A549 (cell line): ENCODE data around the gene NHERF1. TPM values are rescaled to one million over a fixed set of nuclear protein-coding genes. Genes with fewer than 3 reads are reported as not detected.

Source experiments
- ATAC-seq, 2 experiments: fragments of 200-7000 bp in 1 of 2; fragments of >200 bp in 1 of 2; cut with Nextera tagmentation in 1 of 2; cut with Tn5 transposase in 1 of 2; 3 replicates each; pipeline versions ENCODE4 v1.8.0 to v1.9.1; 2018 to 2020; ENCODE audit warnings: mild to moderate bottlenecking in 1 of 2, moderate library complexity in 1 of 2
- CTCF ChIA-PET: fragments of 300-600 bp; sonication (Branson Sonifier 250); formaldehyde crosslinking; extraction: SDS; loops from one replicate; lab custom pipeline; 2021; ENCODE audit warnings: antibody characterized with exemption, inconsistent platforms; lab: Yijun Ruan, JAX
- POLR2A ChIA-PET: fragments of 350-600 bp; formaldehyde crosslinking; extraction: SDS; loops from one replicate; lab custom pipeline; 2021; ENCODE audit warnings: antibody characterized with exemption, inconsistent platforms; lab: Yijun Ruan, JAX
- DNase-seq, 2 experiments: peaks; one replicate each; pipeline versions ENCODE4 v3.0.0 to v3.0.0-alpha.2; 2011 to 2016; ENCODE audit warnings: low read depth in 1 of 2, low spot score in 1 of 2
- FAIRE-seq: peaks from 2 replicates; lab custom pipeline; 2011; peaks lifted over from hg19 to GRCh38; lab: Jason Lieb, UNC
- H3K27ac ChIP-seq, 2 experiments: fragments of >200 bp; sonication (Bioruptor Twin); formaldehyde crosslinking; 3 replicates each; pipeline ENCODE4 v1.5.1; 2016 to 2017
- H3K4me1 ChIP-seq: fragments of >200 bp; sonication (Bioruptor Twin); formaldehyde crosslinking; 3 replicates; pipeline ENCODE4 v1.6.1; 2016
- H3K4me2 ChIP-seq: fragments of >200 bp; sonication (Bioruptor Twin); formaldehyde crosslinking; 3 replicates; pipeline ENCODE4 v1.6.1; 2016
- H3K4me3 ChIP-seq: fragments of >200 bp; sonication (Bioruptor Twin); formaldehyde crosslinking; 3 replicates; pipeline ENCODE4 v1.5.1; 2016
- H3K9me3 ChIP-seq: fragments of >200 bp; sonication (Bioruptor Twin); formaldehyde crosslinking; 3 replicates; pipeline ENCODE4 v1.6.1; 2016
- CHD2 ChIP-seq: fragments of 150-350 bp; IDR thresholded peaks from 2 replicates; pipeline ENCODE4 v1.6.1; 2014; ENCODE audit warnings: low read length; ENCODE audit not compliant: partially characterized antibody
- EHMT2 ChIP-seq: fragments of 200-600 bp; sonication (generic); IDR thresholded peaks from 2 replicates; pipeline ENCODE4 v1.6.1; 2016; ENCODE audit warnings: antibody characterized with exemption, low read depth, mild to moderate bottlenecking, moderate library complexity
- GATA3 ChIP-seq: IDR thresholded peaks from 2 replicates; pipeline ENCODE4 v1.6.1; 2012; ENCODE audit warnings: borderline replicate concordance
- HDAC2 ChIP-seq: fragments of 200-600 bp; sonication (generic); IDR thresholded peaks from 2 replicates; pipeline ENCODE4 v1.6.1; 2016
- HEYL ChIP-seq: fragments of 250-450 bp; sonication (Bioruptor Pico); IDR thresholded peaks from 2 replicates; pipeline ENCODE4 v1.8.0; 2021; ENCODE audit warnings: mild to moderate bottlenecking, moderate library complexity
- HOXA7 ChIP-seq: fragments of 250-450 bp; sonication (Bioruptor Pico); IDR thresholded peaks from 2 replicates; pipeline ENCODE4 v1.5.0; 2020; ENCODE audit warnings: mild to moderate bottlenecking, moderate library complexity
- JUN ChIP-seq, 2 experiments: fragments of >200 bp; sonication (Bioruptor Twin); formaldehyde crosslinking; IDR thresholded peaks; 2 replicates in 1 of 2; 3 replicates in 1 of 2; pipeline ENCODE4 v1.6.1; 2016 to 2017
- KDM5A ChIP-seq: fragments of 200-600 bp; sonication (generic); IDR thresholded peaks from 2 replicates; pipeline ENCODE4 v1.6.1; 2016; ENCODE audit warnings: antibody characterized with exemption, mild to moderate bottlenecking
- MAFK ChIP-seq: fragments of 450-650 bp; IDR thresholded peaks from 2 replicates; pipeline ENCODE4 v1.6.1; 2014; ENCODE audit not compliant: partially characterized antibody
- MAZ ChIP-seq: fragments of 150-350 bp; IDR thresholded peaks from 2 replicates; pipeline ENCODE4 v1.6.1; 2014; ENCODE audit warnings: antibody characterized with exemption, low read depth, low read length, borderline replicate concordance
- NPAS2 ChIP-seq: fragments of 250-450 bp; sonication (Bioruptor Pico); IDR thresholded peaks from 2 replicates; pipeline ENCODE4 v1.8.0; 2022; ENCODE audit warnings: mild to moderate bottlenecking, moderate library complexity, borderline replicate concordance
- POLR2AphosphoS2 ChIP-seq: conservative IDR thresholded peaks from 2 replicates; pipeline ENCODE4 v1.6.1; 2012; ENCODE audit warnings: low read length, improper control_type of control experiment, inconsistent platforms
- RAD21 ChIP-seq, 2 experiments: fragments of >200 bp in 1 of 2; sonication (Bioruptor Twin) in 1 of 2; formaldehyde crosslinking in 1 of 2; IDR thresholded peaks in 1 of 2; conservative IDR thresholded peaks in 1 of 2; 2 replicates in 1 of 2; 3 replicates in 1 of 2; pipeline ENCODE4 v1.6.1; 2012 to 2018; ENCODE audit warnings: inconsistent platforms in 1 of 2
- RFX5 ChIP-seq: fragments of 450-650 bp; IDR thresholded peaks from 2 replicates; pipeline ENCODE4 v1.7.1; 2014; ENCODE audit warnings: antibody characterized with exemption, mild to moderate bottlenecking, moderate library complexity
- RNF2 ChIP-seq: fragments of 200-600 bp; sonication (generic); IDR thresholded peaks from 2 replicates; pipeline ENCODE4 v1.6.1; 2016; ENCODE audit warnings: low read depth, mild to moderate bottlenecking, antibody characterized with exemption, moderate library complexity, borderline replicate concordance
- TFCP2L1 ChIP-seq: fragments of 250-450 bp; sonication (Bioruptor Pico); IDR thresholded peaks from 2 replicates; pipeline ENCODE4 v1.5.0; 2021; ENCODE audit warnings: mild to moderate bottlenecking
- ZSCAN20 ChIP-seq: fragments of 250-450 bp; sonication (Bioruptor Pico); IDR thresholded peaks from 2 replicates; pipeline ENCODE4 v1.8.0; 2022; ENCODE audit warnings: mild to moderate bottlenecking, moderate library complexity
- WGBS: methylation state at CpG from one replicate; pipeline ENCODE4 v1.1.6; 2017; ENCODE audit errors: missing lambda C conversion rate; 5-methylcytosine and 5-hydroxymethylcytosine counted together
- polyA plus RNA-seq, 4 experiments: library from polyadenylated mRNA; depleted of rRNA in 3 of 4; stranded (reverse); fragments of >200 nt; fragmentation: RNase III in 1 of 4; extraction: RNeasy Plus Mini Kit Qiagen cat#74134 plus additional on column Dnase treatment in 1 of 4; gene quantifications; 2 replicates in 3 of 4; 3 replicates in 1 of 4; pipeline ENCODE4 v1.2.3, GENCODE V29; 2011 to 2017
- TF ChIP-seq, protein P1 (sequence below): fragments of 450-650 bp; IDR thresholded peaks from 2 replicates; pipeline ENCODE4 v1.6.1; 2014; ENCODE audit warnings: antibody characterized with exemption
- TF ChIP-seq, protein P2 (sequence below): fragments of >200 bp; sonication (Bioruptor Twin); formaldehyde crosslinking; IDR thresholded peaks from 3 replicates; pipeline ENCODE4 v1.5.1; 2016
- TF ChIP-seq, protein P3 (sequence below): fragments of 250-450 bp; sonication (Bioruptor Pico); IDR thresholded peaks from 2 replicates; pipeline ENCODE4 v1.5.0; 2021; ENCODE audit warnings: mild to moderate bottlenecking, moderate library complexity, borderline replicate concordance
- TF ChIP-seq, protein P4 (sequence below): fragments of 150-350 bp; IDR thresholded peaks from 2 replicates; pipeline ENCODE4 v1.6.1; 2014; ENCODE audit warnings: low read depth, mild to moderate bottlenecking, low read length

Gene NHERF1
- polyA plus RNA-seq, 2 of the 4 experiments (the other 2 are of a cell fraction): 41.5 to 51.5 TPM

DNA sequence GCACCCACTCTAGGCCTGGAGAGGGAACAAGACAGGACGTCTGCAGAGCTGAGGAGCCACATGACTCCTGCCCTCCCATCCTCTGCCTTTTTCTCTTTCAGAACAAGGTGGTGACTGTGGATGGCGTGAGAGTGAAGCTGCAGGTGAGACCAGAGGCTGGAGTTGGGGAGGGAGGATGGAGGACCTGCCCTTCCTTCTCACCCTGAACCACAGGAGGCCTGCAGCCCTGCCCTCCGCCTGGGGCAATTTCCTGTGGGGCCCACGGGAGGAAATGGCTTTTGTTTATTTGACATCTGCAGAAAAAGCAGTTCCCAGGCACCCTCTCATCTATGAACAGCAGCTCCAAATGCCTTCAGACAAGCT, 6.3 kb upstream of the NHERF1 start (continued):
- TF ChIP-seq ZSCAN20 (CRISPR knock-in tag) (no peak), POLR2AphosphoS2 (no peak)

DNA sequence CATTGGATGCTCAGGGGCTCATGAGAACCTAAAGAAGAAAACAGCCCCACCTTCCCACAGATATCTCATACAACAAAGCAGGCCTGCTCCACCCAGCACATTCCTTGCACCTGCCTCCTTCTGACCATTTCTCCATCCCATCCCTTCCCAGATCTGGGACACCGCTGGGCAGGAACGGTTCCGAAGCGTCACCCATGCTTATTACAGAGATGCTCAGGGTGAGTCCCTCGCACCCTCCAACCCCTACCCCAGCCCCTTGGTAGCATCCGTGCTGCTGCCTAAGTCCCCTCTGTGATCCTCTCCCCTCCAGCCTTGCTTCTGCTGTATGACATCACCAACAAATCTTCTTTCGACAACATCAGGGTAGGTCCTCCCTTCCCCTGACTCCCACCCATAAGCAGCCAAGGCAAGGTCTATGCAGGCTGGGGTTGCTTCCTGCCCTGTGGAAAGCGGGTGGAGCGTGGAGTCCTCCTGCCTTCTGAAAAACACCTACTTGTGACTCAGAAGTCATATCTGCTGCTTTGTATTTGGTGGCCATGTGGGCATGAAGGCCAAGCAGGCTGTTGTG, 5.4 kb upstream of the NHERF1 start:
- H3K27ac ChIP-seq: no peak overlapping the region
- no peak overlapping the region for H3K4me3 ChIP-seq
- H3K4me2 ChIP-seq: no peak overlapping the region
- peaks cover 25% of the 10 kb centered on the region for H3K4me1 ChIP-seq
- no peak for FAIRE-seq
- ATAC-seq: no peak
- WGBS: 88% methylated on average over 9 of the region's 9 CpGs
- H3K9me3 ChIP-seq: no peaks in the 10 kb centered on the region
- CTCF ChIA-PET: interaction anchor here (0.6 to 7.8 kb wide), 10 partner anchors 17 to 177 kb away, joined by 3 to 107 read pairs (median 8); partner anchors contain the start of gene NAT9
- POLR2A ChIA-PET: no interaction called here
- DNase-seq: no peak
- TF ChIP-seq EHMT2: no peak
- TF ChIP-seq RAD21 (conservative IDR thresholded peaks at IDR 0.05 in 1 of 2, IDR thresholded peaks at IDR 0.05 in 1 of 2): no peak

DNA sequence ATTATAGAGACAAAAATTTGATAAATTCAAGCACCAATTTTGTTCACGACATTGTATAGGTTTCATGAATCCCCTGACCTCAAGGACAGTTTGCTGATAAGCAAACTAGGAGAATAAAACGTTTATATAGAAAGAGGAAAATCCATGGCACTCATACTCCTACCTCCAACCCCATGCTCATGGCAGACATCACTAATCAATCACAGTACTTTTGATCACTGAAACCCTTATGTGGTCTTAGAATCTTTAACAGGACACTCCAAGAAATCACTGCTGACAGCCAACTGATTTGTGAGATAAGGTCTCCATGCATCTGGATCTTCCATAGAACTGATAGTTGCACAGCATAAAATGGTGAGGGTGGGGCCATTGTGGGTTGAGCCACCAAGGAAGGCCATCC, 4.7 kb upstream of the NHERF1 start:
- POLR2A ChIA-PET: no interaction called here
- ATAC-seq (no peak), FAIRE-seq (no peak), DNase-seq (no peak)
- no peak overlapping the region for H3K4me2 ChIP-seq
- CTCF ChIA-PET: interaction anchor here (0.8 to 21.5 kb wide), 8 partner anchors 26 to 126 kb away, joined by 3 to 705 read pairs (median 32); partner anchors contain the start of gene NAT9
- TF ChIP-seq RFX5: no peak
- TF ChIP-seq, protein P1, sequence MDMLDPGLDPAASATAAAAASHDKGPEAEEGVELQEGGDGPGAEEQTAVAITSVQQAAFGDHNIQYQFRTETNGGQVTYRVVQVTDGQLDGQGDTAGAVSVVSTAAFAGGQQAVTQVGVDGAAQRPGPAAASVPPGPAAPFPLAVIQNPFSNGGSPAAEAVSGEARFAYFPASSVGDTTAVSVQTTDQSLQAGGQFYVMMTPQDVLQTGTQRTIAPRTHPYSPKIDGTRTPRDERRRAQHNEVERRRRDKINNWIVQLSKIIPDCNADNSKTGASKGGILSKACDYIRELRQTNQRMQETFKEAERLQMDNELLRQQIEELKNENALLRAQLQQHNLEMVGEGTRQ: no peak
- TF ChIP-seq MAZ: no peak
- no peak for TF ChIP-seq TFCP2L1 (CRISPR knock-in tag)
- TF ChIP-seq, protein P2, sequence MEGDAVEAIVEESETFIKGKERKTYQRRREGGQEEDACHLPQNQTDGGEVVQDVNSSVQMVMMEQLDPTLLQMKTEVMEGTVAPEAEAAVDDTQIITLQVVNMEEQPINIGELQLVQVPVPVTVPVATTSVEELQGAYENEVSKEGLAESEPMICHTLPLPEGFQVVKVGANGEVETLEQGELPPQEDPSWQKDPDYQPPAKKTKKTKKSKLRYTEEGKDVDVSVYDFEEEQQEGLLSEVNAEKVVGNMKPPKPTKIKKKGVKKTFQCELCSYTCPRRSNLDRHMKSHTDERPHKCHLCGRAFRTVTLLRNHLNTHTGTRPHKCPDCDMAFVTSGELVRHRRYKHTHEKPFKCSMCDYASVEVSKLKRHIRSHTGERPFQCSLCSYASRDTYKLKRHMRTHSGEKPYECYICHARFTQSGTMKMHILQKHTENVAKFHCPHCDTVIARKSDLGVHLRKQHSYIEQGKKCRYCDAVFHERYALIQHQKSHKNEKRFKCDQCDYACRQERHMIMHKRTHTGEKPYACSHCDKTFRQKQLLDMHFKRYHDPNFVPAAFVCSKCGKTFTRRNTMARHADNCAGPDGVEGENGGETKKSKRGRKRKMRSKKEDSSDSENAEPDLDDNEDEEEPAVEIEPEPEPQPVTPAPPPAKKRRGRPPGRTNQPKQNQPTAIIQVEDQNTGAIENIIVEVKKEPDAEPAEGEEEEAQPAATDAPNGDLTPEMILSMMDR: no peak
- no peak for TF ChIP-seq KDM5A
- TF ChIP-seq RNF2: no peak
- TF ChIP-seq, protein P3, sequence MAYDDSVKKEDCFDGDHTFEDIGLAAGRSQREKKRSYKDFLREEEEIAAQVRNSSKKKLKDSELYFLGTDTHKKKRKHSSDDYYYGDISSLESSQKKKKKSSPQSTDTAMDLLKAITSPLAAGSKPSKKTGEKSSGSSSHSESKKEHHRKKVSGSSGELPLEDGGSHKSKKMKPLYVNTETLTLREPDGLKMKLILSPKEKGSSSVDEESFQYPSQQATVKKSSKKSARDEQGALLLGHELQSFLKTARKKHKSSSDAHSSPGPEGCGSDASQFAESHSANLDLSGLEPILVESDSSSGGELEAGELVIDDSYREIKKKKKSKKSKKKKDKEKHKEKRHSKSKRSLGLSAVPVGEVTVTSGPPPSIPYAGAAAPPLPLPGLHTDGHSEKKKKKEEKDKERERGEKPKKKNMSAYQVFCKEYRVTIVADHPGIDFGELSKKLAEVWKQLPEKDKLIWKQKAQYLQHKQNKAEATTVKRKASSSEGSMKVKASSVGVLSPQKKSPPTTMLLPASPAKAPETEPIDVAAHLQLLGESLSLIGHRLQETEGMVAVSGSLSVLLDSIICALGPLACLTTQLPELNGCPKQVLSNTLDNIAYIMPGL: no peak
- peaks cover 18% of the 10 kb centered on the region for H3K4me1 ChIP-seq
- no peak overlapping the region for H3K4me3 ChIP-seq
- no peaks in the 10 kb centered on the region for H3K9me3 ChIP-seq
- 44% methylated on average over 2 of the region's 2 CpGs for WGBS
- no peak overlapping the region for H3K27ac ChIP-seq

DNA sequence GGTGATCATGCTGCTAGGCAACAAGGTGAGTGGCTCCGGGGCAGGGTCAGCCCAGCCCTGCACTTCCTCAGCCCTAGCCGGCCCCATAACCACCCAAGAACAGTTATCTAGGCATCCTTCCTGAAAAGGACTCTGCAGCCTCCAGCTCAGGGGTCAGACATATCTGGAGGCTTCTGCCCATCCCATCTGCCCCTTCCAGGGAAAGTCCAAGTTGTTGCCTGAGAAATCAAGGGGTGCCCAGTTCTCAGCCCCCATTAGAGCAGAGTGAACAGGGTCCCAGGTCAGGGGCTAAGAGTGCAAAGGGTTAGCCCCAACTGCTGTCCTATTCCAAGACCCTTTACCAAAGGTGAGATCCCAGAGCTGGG, 4.1 kb upstream of the NHERF1 start:
- ChIA-PET CTCF (interaction anchor here (0.5 to 21.5 kb wide), 22 partner anchors 8 to 570 kb away, joined by 3 to 705 read pairs (median 6); partner anchors contain the start of genes NAT9 and RAB37), POLR2A (interaction anchor here (1.0 kb wide), 1 partner anchor 8 kb away, joined by 3 read pairs; no protein-coding TSS in a partner anchor)
- no peak overlapping the region for H3K27ac ChIP-seq
- ATAC-seq (no peak), DNase-seq (no peak), FAIRE-seq (no peak)
- 50% methylated on average over 2 of the region's 2 CpGs for WGBS
- H3K4me1 ChIP-seq: peaks cover 13% of the 10 kb centered on the region
- no peak overlapping the region for H3K4me3 ChIP-seq
- no peaks in the 10 kb centered on the region for H3K9me3 ChIP-seq
- H3K4me2 ChIP-seq: no peak overlapping the region
- TF ChIP-seq, protein P2: no peak
- no peak for TF ChIP-seq MAZ
- TF ChIP-seq, protein P1: no peak
- TF ChIP-seq JUN (IDR thresholded peaks at IDR 0.05): no peak
- TF ChIP-seq MAFK: no peak
- TF ChIP-seq, protein P4, sequence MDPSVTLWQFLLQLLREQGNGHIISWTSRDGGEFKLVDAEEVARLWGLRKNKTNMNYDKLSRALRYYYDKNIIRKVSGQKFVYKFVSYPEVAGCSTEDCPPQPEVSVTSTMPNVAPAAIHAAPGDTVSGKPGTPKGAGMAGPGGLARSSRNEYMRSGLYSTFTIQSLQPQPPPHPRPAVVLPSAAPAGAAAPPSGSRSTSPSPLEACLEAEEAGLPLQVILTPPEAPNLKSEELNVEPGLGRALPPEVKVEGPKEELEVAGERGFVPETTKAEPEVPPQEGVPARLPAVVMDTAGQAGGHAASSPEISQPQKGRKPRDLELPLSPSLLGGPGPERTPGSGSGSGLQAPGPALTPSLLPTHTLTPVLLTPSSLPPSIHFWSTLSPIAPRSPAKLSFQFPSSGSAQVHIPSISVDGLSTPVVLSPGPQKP: no peak
- TF ChIP-seq HEYL: no peak
- no peak for TF ChIP-seq GATA3
- TF ChIP-seq NPAS2 (CRISPR knock-in tag): no peak
- no peak for TF ChIP-seq CHD2
- TF ChIP-seq HDAC2: no peak
- TF ChIP-seq EHMT2: no peak
- no peak for TF ChIP-seq RFX5
- no peak for TF ChIP-seq HOXA7 (CRISPR knock-in tag)
